NOMO-1 (cell line): Measurements from ENCODE around the gene MCM7.
"Not testable (repeated sequence)": the region's sequence is repeated elsewhere in the genome, so short reads cannot be mapped to it uniquely, and the experiment has no call there.

Source experiments
- DNase-seq, 2 experiments: peaks; one replicate each; lab custom pipeline; 2025; ENCODE audit not compliant: unreplicated experiment in 2 of 2; lab: John Stamatoyannopoulos, UW

MCM7 gene

DNA sequence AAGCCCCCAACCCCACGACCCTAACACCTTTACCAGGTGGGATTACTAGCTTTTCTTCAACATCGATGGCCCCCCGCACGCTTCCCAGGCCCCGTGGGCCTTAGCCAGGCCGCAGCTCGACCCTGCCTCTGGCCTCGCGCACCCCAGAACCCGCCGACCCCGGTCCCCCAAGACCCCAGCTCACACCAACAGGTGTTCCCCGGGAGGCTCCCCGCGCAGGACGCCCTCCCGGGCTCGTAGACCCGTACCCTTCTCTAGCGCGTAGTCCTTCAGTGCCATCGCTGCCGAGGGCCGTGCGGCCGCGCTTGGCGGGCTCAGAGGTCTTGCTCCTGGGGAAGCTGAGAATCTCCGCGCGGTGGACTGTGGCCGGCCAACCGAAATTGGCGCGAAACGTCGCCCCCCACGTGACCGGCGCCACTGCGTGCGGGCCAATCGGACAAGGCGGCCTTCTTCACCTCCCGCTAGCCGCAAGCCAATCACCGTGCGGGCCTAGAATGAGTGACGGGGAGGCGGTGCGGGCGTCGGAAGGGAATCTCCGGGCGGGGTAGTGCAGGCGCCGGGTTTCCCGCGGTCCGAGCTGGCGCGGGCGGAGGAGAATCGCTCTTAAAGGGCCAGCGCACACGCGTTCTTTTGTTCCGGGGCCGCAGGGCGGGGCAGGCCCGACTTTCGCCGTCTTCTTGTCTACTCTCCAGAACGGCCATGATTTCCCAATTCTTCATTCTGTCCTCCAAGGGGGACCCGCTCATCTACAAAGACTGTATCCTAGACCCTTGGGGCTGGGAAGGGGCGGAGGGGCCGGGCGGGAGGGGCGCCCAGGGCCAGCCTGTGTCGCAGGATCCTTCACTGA lies at the start of gene MCM7, which contains the start of gene AP4M1:
Gene MCM7 (minus strand): TSS at position 382 of the 847 bp plus-strand sequence. CDS start 103 bp downstream, at position 279.
Gene AP4M1 (plus strand): TSS at position 628 of the 847 bp plus-strand sequence. CDS start 72 bp downstream, at position 700.
- peak; percentile 100 for DNase-seq

GRCh38 chr7:100148559-100149328 lies 47.5 kb upstream of the MCM7 start, which contains the start of gene LAMTOR4:
Gene LAMTOR4 (plus strand): TSS chr7:100148918. CDS start chr7:100148973, 55 bp downstream.
- DNase-seq, result peak; percentile 100

GRCh38 chr7:100148225-100148558 lies 47.0 kb upstream of the MCM7 start:
- DNase-seq, result no peak

DNA sequence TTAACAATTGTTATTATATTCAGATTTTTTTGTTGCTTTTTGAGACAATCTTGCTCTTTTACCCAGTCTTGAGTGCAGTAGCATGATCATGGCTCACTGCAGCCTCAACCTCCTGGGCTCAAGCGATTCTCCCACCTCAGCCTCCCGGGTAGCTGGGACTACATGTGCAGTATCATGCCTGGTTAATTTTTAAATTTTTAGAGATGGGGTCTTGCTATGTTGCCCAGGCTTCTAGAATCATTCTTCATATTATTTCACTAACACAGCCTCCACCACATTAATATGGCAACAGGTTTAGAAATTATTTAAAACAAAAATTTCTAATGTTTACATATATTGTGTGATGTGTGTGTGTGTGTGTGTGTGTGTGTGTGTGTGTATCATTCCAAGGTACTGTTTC lies 46.1 kb upstream of the MCM7 start:
- DNase-seq, result no peak

GRCh38 chr7:100146350-100146749 lies 45.2 kb upstream of the MCM7 start:
- peak in 1 of 2 experiments; percentile 37 for DNase-seq

DNA sequence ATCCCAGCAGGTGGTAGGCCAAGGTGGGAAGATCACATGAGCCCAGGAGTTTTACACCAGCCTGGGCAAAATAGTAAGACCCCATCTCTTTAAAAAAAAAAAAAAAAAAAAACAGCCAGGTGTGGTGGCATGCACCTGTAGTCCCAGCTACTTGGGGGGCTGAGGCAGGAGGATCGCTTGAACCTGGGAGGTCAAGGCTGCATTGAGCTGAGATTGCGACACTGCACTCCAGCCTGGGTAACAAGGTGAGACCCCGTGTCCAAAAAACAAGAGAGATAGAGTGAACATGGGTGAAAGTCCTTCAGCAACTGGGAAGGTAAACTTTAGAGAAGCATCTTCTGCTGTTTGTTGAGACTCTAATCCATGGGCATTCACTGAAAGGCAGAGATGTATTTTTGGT lies 41.3 kb upstream of the MCM7 start:
- no peak for DNase-seq

DNA sequence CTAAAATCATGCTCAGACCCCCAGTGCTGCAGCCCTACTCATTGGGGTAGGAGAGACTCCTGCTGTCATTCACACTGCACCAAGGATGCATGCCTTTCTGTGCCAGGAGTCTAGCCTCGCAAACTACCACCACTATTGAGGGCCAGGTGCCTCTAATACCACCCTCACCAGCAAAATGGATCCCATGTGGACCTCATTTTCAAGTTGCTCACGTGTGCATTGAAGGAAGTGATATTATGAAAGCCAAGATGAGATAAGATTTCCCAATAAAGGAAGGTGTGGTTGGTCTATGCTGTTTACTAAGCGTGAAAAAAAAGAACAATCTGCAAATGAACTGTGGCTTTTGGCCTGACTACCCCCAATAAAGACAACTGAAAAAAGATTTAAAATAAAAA lies 40.4 kb upstream of the MCM7 start:
- peak; percentile 90 to 91 for DNase-seq

- DNase-seq, result no peak
Measured at GRCh38 chr7:100137851-100138760, 36.9 kb upstream of the MCM7 start.

- DNase-seq, result peak; percentile 65 to 75
Measured at GRCh38 chr7:100132697-100133151, 31.5 kb upstream of the MCM7 start.

DNA sequence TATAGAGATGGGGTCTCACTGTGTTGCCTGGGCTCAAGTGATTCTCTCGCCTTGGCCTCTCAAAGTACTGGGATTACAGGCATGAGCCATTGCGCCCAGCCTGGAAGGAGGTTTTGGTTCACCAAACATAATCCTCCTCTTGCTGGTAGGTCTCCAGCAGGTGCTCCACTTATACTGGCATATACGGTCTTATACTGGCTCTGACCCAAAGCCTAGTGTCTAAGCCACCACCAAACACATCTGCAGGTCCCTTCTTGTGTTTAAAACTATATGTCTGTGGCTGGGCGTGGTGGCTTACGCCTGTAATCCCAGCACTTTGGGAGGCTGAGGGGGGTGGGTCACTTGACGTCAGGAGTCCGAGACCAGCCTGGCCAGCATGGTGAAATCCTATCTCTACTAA lies 30.9 kb upstream of the MCM7 start:
- DNase-seq, result no peak

DNA sequence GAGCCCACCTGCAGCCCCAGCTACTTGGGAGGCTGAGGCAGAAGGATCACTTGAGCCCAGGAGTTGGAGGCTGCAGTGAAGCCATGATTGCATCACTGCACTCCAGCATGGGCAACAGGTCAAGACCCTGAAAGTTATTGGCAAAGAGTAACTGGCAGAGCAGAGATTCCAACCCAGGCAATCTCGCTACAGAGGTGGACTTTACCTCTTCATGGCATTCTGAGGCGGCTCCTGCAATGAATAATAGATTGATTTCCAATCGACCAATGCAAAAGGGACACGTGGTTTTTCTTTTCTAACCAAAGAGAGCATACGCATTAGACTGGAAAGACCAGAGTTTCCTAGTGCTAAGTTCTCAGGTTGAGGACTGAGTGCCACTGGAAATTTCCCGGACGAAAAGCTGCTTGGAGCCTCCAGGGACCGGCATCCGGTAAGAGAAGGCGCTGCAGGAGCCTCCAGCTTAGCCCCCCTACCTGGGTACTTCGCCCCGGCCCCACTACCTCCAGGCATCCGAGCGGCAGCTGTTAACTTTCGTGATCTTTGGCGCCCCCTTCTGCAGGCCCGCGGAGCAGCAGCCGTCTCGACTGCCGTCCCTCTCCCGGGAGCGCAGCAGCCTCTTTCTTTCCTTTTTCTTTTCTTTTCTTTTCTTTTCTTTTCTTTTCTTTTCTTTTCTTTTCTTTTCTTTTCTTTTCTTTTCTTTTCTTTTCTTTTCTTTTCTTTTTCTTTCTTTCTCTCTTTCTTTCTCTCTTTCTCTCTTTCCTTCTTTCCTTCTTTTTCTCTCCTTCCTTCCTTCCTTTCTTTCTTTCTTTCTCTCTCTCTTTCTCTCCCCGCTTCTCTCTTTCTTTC lies 29.6 kb upstream of the MCM7 start:
- DNase-seq, result peak; percentile 74 to 77

- DNase-seq, result not testable (repeated sequence)
Measured at GRCh38 chr7:100130220-100130607, 29.0 kb upstream of the MCM7 start.

DNA sequence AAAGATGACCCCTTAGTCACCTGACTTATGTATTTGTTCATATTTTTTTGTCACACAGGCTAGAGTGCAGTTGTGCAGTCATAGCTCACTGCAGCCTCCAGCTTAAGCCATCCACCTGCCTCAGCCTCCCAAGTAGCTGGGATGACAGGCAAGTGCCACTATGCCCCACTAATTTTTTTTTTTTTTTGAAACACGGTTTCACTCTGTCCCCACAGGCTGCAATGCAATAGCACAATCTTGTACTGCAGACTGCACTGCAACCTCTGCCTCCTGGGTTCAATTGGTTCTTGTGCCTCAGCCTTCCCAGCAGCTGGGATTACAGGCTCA lies 27.4 kb upstream of the MCM7 start:
- DNase-seq, result no peak

DNA sequence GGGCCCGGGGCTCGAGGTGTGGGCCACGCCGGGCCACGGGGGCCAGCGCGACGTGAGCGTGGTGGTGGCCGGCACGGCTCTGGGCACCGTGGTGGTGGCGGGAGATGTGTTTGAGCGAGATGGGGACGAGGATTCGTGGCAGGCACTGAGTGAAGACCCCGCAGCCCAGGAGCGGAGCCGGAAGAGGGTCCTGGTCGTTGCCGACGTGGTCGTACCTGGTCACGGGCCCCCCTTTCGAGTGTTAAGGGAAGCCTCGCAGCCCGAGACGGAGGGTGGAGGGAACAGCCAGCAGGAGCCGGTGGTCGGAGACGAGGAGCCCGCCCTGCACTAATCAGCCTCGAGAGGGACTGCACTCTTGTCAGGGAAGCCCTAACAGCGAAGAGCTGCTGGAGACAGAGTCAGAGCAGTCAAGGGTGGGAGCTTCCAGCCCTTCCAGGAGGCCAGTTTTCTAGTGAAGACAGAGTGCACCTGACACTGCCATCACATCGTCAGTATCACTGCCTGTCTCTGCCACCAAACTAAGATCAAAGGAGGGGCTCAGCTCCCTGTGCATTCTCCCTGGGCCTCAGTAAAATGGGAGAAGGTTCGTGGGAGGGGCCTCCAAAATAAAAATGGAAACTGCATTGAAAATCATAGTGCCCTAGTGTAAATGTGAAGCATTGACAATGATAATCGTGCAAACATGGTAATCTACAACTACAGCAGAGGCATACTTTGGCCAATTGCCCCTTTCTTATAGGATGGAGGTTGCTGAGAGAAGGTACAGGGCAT lies 26.9 kb upstream of the MCM7 start:
- DNase-seq, result peak; percentile 11 to 40

- peak; percentile 92 to 96 for DNase-seq
Measured at GRCh38 chr7:100126931-100127865, 26.0 kb upstream of the MCM7 start, which contains the start of gene MBLAC1. Gene MBLAC1 (plus strand): TSS chr7:100126967. CDS start chr7:100127396, 429 bp downstream.

DNA sequence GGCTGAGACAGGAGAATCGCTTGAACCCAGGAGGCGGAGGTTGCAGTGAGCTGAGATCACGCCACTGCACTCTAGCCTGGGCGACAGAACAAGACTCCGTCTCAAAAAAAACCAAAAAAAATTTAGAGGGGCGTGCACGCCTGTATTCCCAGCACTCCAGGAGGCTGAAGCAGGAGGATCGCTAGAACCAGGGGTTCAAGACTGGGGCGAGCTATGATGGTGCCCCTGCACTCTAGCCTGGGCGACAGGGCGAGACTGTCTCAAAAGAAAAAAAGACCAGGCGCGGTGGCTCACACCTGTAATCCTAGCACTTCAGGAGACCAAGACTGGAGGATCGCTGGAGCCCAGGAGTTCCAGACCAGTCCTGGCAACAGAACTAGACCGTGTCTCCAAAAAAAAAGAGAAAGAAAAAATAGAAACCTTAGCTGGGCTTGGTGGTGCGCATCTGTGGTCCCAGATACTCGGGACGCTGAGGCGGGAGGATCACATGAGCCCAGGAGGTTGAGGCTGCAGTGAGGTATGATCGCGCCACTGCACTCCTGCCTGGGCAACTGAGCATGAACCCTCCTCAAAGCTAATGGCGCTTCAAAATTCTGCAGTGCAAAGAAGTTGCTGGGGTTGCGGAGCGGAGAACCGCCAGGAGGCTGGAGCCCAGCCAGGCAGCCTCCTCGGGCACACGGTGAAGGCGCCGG lies 25.2 kb upstream of the MCM7 start:
- DNase-seq, result no peak
